Fibroblast of peridontal ligament (primary cell): Measurements from ENCODE around the gene TTC32.

Source experiments
- DNase-seq: peaks from one replicate; pipeline ENCODE4 v3.0.0-alpha.2; 2010; ENCODE audit errors: extremely low read depth

Gene TTC32

DNA sequence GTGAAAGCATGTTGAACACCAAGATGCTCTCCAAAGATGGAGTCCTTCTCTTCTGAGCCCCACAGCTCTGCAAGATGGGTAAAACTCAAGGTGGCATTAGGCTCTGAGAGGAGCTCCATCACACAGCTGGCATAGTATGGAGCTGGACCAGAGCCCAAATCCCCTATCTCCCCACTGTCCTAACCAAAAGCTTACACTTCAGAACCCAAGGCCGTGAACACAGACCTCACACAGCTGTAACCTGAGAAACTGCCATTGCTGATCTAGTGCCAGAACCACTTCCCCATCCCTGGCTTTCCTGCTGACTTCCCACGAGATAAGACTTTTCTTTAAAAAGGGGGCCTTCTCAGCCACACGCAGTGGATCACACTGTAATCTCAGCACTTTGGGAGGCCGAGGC lies 25.0 kb downstream of the TTC32 start:
- no peak for DNase-seq

DNA sequence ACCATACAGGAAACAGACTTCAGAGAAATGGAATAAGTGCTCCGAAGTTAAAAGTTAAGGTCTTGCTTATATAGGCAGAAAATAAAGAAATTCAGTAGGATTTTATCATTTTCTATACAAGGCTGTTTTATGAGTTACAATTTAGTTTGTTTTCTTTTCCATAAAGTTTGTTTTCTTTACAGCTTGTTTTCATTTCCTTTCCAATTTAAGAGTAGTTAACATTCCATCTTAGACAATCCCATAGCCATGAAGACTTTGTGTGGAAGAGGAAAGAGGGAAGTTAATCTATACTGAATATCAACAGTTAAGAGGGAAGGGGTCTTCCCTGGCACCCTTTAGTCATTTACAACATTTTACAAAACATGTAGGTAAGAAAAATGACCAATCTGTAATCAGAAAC lies 26.5 kb downstream of the TTC32 start:
- no peak for DNase-seq

DNA sequence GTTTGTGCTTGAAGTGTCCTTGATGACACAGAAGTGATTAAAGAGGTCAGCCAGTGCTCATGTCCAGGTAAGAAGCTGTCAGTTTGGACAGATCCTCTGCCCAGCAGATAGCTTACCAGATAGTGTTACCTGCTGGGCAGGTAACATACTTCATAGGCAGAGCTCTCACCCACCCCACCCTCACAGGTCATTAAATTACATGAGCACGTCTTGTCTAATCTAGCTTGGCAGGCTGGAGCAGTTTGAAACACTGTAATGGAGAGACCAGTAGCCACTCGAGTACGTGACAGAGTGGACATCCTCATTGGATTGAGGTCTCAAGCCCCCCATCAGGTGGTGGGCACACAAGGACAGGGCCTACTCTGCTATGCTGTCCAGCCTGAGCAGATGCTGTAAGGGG lies 27.1 kb downstream of the TTC32 start:
- no peak for DNase-seq

DNA sequence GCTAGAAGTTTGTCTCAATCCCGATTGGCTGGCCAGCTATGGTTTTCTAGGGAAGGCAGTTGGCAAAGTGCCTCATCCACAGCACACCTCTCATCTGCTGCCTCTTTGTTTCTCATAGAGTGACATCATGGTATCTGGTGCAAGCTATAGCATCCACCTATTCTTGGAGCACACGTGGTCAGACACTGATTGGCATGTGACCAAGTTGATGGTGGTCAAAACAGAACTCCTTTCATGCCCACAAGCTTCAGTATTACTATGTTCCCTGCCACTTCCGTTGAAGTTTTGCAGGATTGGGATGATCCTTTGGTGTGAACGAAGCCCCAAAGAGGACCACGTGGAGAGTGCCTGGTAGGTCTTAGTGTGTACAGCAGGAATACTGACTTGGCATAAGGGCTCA lies 28.8 kb downstream of the TTC32 start:
- no peak for DNase-seq

DNA sequence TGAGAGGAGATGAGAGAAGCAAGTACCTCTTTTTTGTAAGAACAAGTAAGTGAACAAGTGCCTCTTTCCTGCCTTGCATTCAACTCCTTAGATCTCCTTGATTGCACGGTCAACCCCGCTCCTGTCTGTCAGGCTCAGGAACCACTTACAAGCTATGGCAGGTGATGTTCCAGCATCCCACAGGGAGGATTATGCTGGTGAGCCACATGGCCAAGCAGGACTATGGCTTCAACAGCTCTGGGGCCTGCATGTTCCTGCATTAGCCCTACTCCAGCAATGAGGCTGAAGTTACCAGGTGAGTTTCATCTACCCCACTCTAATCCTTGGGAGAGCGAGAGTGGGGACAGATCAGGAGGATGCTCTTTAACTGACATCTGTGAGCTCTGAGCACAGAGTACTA lies 29.5 kb downstream of the TTC32 start:
- no peak for DNase-seq

DNA sequence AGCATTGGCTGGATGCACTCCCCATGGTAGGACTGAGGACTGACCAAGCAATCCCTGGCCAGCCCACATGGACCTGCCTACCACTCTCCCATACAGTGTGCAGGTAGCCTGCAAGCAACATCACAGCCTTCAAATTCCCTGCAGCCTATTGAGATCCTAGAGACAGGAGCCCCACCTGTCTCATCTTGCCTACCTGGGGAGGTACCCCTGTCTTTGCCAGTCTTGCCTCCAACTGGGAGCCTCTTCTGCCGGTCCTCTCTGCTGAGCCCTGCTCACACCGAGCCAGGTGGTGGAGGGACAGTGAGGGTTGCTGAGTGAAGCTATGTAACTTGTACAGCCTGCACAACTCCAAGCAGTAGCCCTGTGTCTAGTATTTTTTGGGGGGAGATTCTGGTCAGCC lies 29.9 kb downstream of the TTC32 start:
- no peak for DNase-seq

DNA sequence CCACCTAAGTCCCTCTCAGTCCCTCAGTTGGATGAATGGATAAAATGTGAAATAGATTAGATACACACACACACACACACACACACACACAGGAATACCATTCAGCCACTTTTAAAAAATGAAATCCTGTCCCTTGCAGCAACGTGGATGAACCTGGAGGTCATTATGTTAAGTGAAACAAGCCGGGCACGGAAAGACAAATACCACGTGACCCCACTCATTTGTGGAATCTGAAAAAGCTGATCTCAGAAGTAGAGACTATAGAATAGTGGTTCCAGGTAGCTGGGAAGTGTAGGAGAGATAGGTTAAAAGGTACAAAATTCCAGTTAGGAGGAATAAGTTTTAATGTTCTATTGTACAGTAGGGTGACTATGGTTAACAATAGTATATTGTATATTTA lies 31.0 kb downstream of the TTC32 start:
- no peak for DNase-seq

DNA sequence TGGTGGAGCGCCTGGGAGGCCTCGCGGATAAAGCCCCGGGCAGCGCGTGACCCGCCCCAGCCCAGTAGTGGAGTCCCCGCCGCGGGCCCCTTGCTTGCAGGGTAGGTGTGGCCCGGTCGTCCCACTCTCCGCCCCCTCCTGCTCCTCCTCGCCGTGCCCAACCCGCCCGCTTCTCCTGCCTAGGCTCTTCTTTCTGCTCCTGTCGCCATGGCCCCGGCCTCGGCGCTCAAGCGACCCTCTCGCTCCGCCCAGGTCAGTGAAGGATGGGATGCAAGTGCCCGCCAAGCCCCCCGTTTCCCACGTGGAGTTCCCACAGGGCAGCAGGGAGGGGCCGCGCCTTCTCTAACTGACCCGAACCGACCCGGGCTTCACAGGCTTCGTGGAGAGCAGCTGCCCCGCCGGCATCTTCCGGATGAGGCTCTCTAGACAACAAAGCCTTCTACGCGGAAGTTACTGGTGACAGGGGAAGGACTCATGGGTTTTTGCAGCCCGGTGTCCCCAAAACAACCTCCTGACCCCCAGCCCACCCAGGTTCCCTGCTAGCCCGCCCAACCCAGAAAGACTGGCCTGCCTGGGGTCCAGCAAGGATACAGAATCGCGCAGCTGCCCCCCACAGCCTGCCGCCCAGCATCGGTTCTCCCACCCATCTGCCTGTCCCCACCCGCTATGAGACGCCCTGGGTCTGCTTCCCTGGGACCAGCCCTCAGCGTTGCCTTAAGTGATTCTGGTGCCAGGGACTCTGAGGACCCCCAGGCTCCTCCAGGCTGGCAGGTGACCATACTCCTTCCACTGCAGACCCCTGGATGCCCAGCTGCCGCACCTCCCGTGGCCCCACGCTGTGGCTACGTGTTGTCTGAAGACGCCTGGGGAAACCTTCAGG lies 32.8 kb downstream of the TTC32 start:
- no peak for DNase-seq

DNA sequence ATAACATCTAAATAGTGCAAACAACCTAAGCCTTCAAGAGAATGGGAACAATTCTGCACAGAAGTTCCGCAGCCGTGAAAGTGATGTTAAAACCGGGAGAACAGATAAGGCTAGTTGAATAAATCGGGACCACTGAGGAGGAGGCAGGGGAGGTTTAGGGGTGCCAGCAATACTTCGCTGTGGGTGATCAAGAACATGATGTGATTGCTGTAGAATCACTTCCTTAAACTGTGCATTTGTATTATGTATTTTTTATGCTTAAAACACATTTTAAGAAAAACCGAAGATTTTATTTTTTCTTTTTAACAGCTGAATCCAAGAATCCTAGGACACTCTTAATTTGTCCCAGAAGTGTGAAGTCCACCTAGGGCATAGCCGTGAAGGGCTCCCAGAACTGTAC lies 33.6 kb downstream of the TTC32 start:
- DNase-seq: no peak

DNA sequence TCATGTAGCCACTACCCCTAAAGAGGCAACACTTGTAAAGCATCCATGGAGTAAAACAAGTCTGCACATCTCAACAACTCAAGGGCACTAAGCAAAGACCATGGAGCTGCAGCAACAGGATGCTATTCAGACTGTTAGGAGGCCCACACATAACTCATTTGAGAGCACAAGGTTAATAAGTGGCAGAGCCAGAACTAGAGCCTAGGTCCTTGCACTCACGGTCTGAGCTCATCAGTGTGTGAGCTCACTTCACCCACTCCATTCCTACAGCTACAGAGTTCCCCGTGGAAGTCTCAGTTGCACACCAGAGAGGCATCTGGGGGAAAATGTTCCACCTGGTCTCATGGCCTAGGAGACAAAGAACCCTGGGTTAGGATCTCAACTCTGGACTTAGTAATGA lies 35.0 kb downstream of the TTC32 start:
- no peak for DNase-seq

DNA sequence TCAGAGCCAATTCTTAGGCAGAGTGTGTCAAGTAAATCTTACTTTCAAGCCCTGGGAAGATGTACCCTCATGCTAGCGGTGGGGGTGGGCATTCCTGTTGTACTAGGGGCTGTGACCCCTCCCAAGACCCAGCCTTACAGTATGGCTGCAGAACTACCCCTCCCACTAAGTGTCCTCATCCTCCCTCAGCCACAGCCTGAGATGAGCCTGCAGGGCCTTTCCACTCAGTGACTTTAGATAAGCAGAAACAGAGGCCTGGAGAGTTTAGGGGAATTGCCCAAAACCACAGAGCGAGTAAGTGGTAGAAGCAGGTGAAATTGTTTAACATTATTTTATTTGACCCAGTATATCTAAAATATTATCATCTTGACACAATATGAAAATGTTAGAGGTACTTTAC lies 36.6 kb downstream of the TTC32 start:
- DNase-seq: no peak

DNA sequence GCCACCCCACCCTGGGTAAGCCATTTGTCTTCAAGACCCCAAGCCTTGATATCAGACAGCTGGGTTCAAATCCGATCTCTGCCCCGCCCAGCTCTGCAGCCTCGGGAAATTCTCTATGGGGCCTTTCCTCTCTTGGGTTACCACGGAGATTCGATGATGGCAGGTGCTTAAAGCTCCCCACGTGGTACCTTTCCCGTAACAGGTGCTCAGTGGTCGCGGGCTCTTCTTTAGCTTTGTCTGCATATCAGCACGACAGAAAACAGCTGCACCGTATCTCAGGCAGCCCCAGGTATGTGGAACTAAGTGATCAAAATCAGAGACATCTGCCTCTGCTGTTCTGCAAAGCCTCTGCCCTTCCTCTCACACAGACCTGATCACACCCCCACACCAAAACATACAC lies 37.4 kb downstream of the TTC32 start:
- no peak for DNase-seq

DNA sequence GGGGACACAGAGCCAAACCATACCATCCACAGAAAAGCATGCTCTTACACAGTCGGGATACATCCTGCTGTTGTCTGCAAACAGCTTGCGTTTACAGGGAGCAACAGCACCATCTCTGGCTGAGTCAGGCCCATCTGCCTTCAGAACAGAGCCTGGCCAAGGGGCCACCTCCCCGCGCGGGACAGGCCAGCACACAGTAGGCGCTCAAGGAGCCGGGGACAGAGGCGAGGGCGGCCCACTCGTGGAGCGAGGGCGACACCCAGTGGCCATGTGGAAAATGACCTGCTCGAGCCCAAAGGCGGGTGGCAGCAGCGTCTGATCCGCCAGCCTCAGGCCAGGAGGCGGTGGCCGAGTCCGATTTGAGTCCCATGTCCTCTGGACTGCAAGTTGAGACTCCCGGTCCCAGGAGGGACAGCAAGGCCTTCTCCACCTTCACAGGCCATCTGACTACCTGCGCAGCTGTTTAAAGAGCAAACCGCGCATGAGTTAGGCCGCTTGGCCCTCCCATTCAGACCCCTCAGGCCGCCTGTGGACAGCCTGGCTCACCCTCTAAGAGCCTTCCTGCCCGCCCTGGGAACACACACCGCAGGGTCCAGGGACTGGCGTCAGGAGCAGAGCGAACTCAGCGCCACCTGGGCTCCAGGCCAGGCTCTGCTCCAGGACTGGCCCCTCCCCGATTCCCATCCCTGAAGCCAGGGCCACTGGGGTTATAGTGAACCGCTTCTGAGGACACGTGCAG lies 38.3 kb downstream of the TTC32 start:
- peak; percentile 56 for DNase-seq

DNA sequence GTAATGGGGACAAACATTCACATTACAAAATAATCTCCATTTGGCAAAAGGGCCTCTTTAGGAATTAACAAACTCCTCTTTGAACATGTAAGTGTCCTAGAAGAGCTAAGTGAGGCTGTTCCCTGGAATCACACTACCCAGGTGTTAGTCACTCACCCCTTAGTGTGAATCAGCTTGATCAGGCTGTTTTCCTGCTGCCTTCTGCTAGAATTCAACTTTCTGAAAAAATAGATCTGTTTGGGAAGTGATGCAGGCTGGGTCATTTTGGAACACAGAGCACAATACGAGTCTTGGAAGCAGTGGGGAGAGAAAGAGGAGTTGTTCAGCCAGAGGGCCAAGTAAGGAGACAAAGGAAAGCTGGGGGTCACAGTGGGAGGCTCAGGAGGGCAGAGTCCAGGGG lies 40.0 kb downstream of the TTC32 start:
- DNase-seq: peak; percentile 16

DNA sequence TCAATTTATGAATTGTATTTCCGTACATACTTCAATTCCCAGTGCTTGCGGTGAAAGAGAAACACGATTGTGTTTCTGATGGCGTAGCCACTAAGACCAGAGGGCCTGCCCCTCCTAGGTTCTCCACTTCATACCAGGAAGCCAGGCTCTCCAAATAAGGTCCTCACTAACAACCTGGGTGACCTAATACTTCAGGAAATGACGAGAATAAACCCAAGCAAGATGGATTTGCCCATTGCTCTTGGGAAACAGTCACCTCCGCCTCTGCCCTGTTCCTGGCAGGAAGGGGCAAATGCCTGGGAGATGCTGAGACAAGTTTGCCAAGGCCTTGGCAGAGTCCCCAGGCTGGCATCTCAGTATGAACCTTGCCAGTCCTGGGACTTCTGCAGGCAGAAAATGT lies 41.8 kb downstream of the TTC32 start:
- DNase-seq: peak; percentile 86

DNA sequence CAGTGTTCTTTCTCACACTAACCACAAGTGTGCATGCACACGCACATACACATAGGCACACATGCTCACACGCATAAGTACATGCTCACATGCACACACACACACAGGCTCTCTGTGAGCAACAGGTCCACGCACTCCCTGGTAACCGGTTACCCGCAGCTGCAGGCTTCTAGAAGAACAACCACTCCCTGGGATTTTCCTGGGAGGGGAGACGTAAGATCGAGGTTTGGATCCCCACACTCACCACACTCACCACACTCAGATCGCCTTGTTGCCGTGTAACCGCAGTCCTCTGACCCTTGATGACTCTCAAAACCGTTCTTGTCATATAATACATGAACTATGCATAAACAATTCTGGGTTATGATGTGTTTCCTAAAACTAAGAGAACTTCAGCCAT lies 42.2 kb downstream of the TTC32 start:
- DNase-seq: peak; percentile 95

DNA sequence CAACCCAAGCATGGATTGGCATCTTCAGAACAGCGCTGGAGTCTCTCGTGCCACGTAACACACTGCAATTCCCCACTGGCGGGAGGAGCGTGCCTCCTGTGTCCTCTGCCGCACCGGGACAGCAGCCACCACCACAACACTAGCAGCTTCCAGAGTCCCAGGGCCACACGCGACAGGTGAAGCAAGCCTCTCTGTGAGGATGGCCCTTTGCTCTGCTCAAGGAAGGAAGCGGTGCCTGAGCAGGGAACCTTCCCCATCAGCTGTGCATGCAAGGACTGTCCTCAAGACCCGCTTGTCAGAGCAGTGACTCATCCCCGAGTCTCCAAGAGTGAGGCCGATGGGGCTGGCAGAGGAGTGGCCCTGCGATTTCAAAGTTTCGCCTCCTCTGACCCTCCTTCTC lies 44.0 kb downstream of the TTC32 start:
- no peak for DNase-seq

DNA sequence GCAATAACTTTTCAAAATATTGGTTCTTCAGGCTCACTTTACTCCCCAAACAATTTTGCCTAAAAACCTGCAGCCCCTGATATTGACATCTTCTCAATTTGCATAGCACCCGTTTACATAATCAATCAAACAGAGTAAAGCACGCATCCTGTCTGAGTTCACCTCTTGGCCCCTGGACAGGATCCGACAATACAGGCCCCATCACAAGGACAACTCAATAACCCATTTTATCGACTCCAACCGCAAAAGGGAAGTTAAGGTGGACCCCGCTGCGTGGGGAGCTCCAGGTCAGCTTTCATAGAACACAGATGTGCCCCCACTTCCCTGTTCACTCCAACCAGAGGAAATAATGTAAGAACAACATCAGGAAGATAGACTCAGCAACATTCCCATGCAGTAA lies 44.7 kb downstream of the TTC32 start:
- no peak for DNase-seq

DNA sequence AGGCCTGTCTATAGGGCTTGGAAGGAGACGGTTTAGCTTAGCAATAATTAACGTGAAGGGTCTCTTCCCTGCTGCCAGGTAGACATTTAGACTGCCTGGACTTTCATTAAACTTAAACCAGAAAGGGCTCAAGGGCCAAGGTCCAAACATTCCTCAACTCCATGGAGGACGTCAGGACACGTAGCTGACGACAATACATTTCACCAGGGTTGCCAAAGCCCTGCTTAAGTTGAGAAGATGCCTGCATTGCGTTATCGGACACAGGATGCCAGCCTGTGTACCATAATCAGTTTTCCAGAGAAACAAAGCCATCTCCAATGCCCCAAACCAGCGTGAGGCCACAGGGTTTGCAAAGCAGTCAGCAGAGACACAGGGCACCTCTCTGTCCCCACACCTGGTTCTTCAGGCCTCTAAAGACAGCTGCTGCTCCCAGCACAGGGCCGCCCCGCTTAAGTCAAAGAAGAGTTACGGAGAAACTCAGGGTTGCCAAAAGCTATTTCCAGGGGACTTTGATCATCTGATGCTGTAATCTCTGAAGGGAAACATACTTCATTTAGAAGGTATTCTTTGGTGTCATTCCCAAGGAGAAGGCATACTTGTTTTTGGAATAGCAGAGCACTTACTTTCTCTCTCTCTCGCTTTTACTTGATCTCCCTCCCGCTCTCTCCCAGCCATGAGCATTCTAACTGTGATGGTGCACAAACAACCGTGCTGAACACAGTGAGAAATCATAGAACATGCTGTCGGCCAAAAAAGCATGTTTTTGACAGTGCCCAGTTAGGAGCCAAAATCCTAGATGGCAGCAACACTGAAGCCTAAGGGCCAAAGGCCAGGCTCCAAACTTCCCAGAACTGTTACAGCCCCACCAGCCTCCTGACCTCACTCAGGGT lies 46.0 kb downstream of the TTC32 start:
- no peak for DNase-seq

DNA sequence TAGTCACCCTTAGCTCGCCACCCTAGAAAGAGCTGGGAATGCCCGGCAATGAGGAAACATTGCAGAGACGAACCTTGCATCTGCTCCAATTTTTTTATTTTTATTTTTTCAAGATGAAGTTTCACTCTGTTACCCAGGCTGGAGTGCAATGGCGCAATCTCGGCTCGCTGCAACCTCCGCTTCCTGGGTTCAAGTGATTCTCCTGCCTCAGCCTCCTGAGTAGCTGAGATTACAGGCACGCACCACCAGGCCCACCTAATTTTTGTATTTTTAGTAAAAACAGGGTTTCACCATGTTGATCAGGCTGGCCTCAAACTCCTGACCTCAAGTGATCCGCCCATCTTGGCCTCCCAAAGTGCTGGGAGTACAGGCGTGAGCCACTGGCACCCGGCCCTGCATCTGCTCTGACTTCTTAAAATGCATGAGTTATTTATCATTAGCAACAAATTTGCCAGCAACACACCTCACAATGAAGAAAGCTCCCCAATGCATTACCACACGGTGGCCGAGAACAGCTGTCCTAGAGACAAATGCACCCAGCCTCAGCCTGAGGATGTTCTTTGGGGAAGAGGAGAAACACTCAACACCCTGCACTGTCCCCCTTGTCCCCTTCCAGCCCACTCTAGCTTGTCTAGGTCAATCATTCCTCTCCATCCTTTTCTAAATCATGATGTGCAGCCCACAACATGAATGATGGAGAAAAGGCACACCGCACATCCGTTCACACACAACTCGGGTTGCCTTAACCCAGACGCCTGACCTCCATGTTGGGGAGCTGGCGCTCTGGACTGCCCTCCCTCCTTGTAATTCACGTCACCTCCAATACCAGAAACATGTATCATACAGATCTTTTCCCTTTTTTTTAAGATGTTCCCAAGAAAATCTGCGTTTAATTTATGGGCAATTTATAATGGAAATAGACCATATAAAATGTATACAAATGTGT lies 46.9 kb downstream of the TTC32 start:
- DNase-seq: no peak

DNA sequence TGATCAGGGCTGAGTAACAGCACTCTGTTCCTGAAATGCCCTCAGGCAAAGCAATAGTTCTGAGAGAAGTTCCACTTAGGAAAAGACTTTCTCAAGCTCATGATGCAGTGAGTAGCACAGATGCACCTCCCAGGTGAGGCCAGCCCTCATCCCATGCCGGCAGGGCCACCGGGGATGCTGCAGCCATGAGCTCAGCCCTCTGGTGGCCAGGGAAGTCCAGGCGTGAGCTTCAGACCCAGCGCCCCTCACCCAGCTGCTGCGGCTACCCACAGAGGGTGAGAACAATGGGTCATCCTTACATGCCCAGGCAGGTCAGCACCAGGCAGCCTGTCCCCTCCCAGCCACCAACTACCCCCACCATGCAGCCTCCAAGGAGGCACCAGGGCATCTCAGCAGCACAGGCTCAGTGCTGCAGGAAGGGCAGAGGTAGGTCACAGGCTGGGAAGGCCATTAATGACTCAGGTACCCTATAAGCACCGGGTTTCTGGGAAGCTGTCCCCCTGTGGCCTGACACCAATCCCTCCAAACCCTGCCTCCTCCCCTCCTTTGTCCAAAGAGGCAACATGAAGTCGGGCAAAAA lies 50.6 kb downstream of the TTC32 start:
- no peak for DNase-seq
